Ishikawa (cell line): ENCODE measurements around the gene MYOCD.

ENCODE experiments used
- CEBPB ChIP-seq: IDR thresholded peaks from 2 replicates; pipeline ENCODE4 v1.6.1; 2012
- EGR1 ChIP-seq: IDR thresholded peaks from 2 replicates; pipeline ENCODE4 v1.6.1; 2012
- EP300 ChIP-seq: IDR thresholded peaks from 2 replicates; pipeline ENCODE4 v1.6.1; 2012; ENCODE audit warnings: borderline replicate concordance
- FOXM1 ChIP-seq: IDR thresholded peaks from 2 replicates; pipeline ENCODE4 v1.6.1; 2012; ENCODE audit warnings: low read depth, borderline replicate concordance
- MAX ChIP-seq: IDR thresholded peaks from 2 replicates; pipeline ENCODE4 v1.6.1; 2012
- RAD21 ChIP-seq: IDR thresholded peaks from 2 replicates; pipeline ENCODE4 v1.6.1; 2012; ENCODE audit warnings: low read depth
- REST ChIP-seq: IDR thresholded peaks from 2 replicates; pipeline ENCODE4 v1.6.1; 2012; ENCODE audit warnings: low read depth, mild to moderate bottlenecking
- TAF1 ChIP-seq: IDR thresholded peaks from 2 replicates; pipeline ENCODE4 v1.6.1; 2012; ENCODE audit warnings: low read depth, mild to moderate bottlenecking
- TEAD4 ChIP-seq: IDR thresholded peaks from 2 replicates; pipeline ENCODE4 v1.6.1; 2012
- USF1 ChIP-seq: IDR thresholded peaks from 2 replicates; pipeline ENCODE4 v1.6.1; 2012
- YY1 ChIP-seq: IDR thresholded peaks from 2 replicates; pipeline ENCODE4 v1.6.1; 2012; ENCODE audit warnings: low read depth
- ZBTB7A ChIP-seq: IDR thresholded peaks from 2 replicates; pipeline ENCODE4 v1.6.1; 2012; ENCODE audit warnings: low read depth

GRCh38 chr17:12712941-12713340 is 47.3 kb downstream of the MYOCD start:
- TF ChIP-seq CEBPB, result no peak
- TF ChIP-seq REST, result no peak
- TF ChIP-seq EP300, result no peak
- TF ChIP-seq TEAD4, result no peak
- no peak for TF ChIP-seq YY1
- TF ChIP-seq RAD21, result no peak
- TF ChIP-seq TAF1, result no peak
- TF ChIP-seq EGR1, result no peak
- no peak for TF ChIP-seq MAX
- no peak for TF ChIP-seq FOXM1
- TF ChIP-seq ZBTB7A, result no peak
- no peak for TF ChIP-seq USF1
